Mesenchymal stem cell (in vitro differentiated cells and primary cell): ENCODE data around the gene CEP192.

Experiments
- DNase-seq: peaks from one replicate; pipeline ENCODE4 v3.0.0-alpha.2; 2013
- H2AFZ ChIP-seq: one replicate; pipeline ENCODE4 v1.6.1; 2013; ENCODE audit warnings: low read depth, mild to moderate bottlenecking, control low read depth, inconsistent platforms, low read length, moderate library complexity
- H2AK5ac ChIP-seq: 2 replicates; pipeline ENCODE4 v1.6.1; 2013; ENCODE audit warnings: low read length, moderate library complexity, mild to moderate bottlenecking, inconsistent platforms; ENCODE audit not compliant: severe bottlenecking
- H2BK120ac ChIP-seq: one replicate; pipeline ENCODE4 v1.6.1; 2013; ENCODE audit warnings: low read depth, mild to moderate bottlenecking, inconsistent platforms, low read length, moderate library complexity
- H2BK12ac ChIP-seq, 2 experiments: one replicate each; pipeline ENCODE4 v1.6.1; 2013; ENCODE audit warnings: inconsistent platforms in 2 of 2, low read length in 2 of 2, mild to moderate bottlenecking in 2 of 2, moderate library complexity in 2 of 2, control low read depth in 1 of 2
- H2BK15ac ChIP-seq: one replicate; pipeline ENCODE4 v1.6.1; 2013; ENCODE audit warnings: mild to moderate bottlenecking, low read depth, inconsistent platforms; ENCODE audit not compliant: poor library complexity, severe bottlenecking
- H2BK5ac ChIP-seq: 2 replicates; pipeline ENCODE4 v1.6.1; 2013; ENCODE audit warnings: low read depth, mild to moderate bottlenecking, low read length, control low read depth, inconsistent platforms; ENCODE audit not compliant: poor library complexity, severe bottlenecking
- H3K14ac ChIP-seq, 2 experiments: one replicate each; pipeline ENCODE4 v1.6.1; 2013; ENCODE audit warnings: inconsistent platforms in 2 of 2, low read length in 2 of 2, control low read depth in 1 of 2, mild to moderate bottlenecking in 1 of 2, moderate library complexity in 1 of 2
- H3K18ac ChIP-seq, 2 experiments: one replicate each; pipeline ENCODE4 v1.6.1; 2013; ENCODE audit warnings: inconsistent platforms in 2 of 2, low read length in 2 of 2, control low read depth in 1 of 2, low read depth in 1 of 2, mild to moderate bottlenecking in 1 of 2
- H3K23ac ChIP-seq, 2 experiments: one replicate each; pipeline ENCODE4 v1.6.1; 2013; ENCODE audit warnings: inconsistent platforms in 2 of 2, low read length in 2 of 2, mild to moderate bottlenecking in 2 of 2, moderate library complexity in 2 of 2, control low read depth in 1 of 2
- H3K27ac ChIP-seq: 2 replicates; pipeline ENCODE4 v1.5.1; 2013; ENCODE audit warnings: mild to moderate bottlenecking, moderate library complexity, low read length, control low read depth, inconsistent platforms; ENCODE audit not compliant: poor library complexity, severe bottlenecking
- H3K27me3 ChIP-seq, 2 experiments: 2 replicates each; pipeline versions ENCODE4 v1.6.1 to v1.7.0; 2013; ENCODE audit warnings: low read length in 2 of 2, mild to moderate bottlenecking in 2 of 2, moderate library complexity in 2 of 2, control low read depth in 1 of 2, inconsistent platforms in 1 of 2; ENCODE audit not compliant: control insufficient read depth in 1 of 2, insufficient read depth in 1 of 2
- H3K36me3 ChIP-seq, 2 experiments: 2 replicates each; pipeline versions ENCODE4 v1.6.1 to v1.7.0; 2013; ENCODE audit warnings: low read length in 2 of 2, control low read depth in 1 of 2, inconsistent platforms in 1 of 2, low read depth in 1 of 2, mild to moderate bottlenecking in 1 of 2; ENCODE audit not compliant: insufficient read depth in 2 of 2, control insufficient read depth in 1 of 2
- H3K4ac ChIP-seq, 2 experiments: one replicate each; pipeline ENCODE4 v1.6.1; 2013; ENCODE audit warnings: inconsistent platforms in 2 of 2, low read length in 2 of 2, mild to moderate bottlenecking in 2 of 2, moderate library complexity in 2 of 2, control low read depth in 1 of 2, low read depth in 1 of 2
- H3K4me1 ChIP-seq: 2 replicates; pipeline ENCODE4 v1.6.1; 2013; ENCODE audit warnings: low read depth, low read length, control low read depth; ENCODE audit not compliant: control insufficient read depth, insufficient read depth
- H3K4me2 ChIP-seq: 2 replicates; pipeline ENCODE4 v1.6.1; 2013; ENCODE audit warnings: low read length, mild to moderate bottlenecking, inconsistent platforms; ENCODE audit not compliant: poor library complexity, severe bottlenecking
- H3K4me3 ChIP-seq, 2 experiments: 2 replicates each; pipeline versions ENCODE4 v1.5.1 to v1.7.0; 2013; ENCODE audit warnings: low read length in 2 of 2, mild to moderate bottlenecking in 2 of 2, control low read depth in 1 of 2, low read depth in 1 of 2; ENCODE audit not compliant: insufficient read depth in 1 of 2
- H3K79me1 ChIP-seq: replicated peaks from 2 replicates; pipeline ENCODE4 v1.6.1; 2013; ENCODE audit warnings: mild to moderate bottlenecking, control low read depth, low read length, inconsistent platforms; ENCODE audit not compliant: poor library complexity, severe bottlenecking
- H3K9ac ChIP-seq: 2 replicates; pipeline ENCODE4 v1.7.0; 2013; ENCODE audit warnings: mild to moderate bottlenecking, low read length, moderate library complexity
- H3K9me3 ChIP-seq: 2 replicates; pipeline ENCODE4 v1.7.0; 2013; ENCODE audit warnings: mild to moderate bottlenecking, low read length; ENCODE audit not compliant: control insufficient read depth
- H4K8ac ChIP-seq: one replicate; pipeline ENCODE4 v1.6.1; 2013; ENCODE audit warnings: inconsistent platforms, mild to moderate bottlenecking, low read length, moderate library complexity
- H4K91ac ChIP-seq: one replicate; pipeline ENCODE4 v1.6.1; 2013; ENCODE audit warnings: mild to moderate bottlenecking, low read length, inconsistent platforms
- WGBS: methylation state at CpG from one replicate; pipeline ENCODE4 v1.1.7; 2013; ENCODE audit warnings: mixed read lengths; 5-methylcytosine and 5-hydroxymethylcytosine counted together

The CEP192 gene

DNA sequence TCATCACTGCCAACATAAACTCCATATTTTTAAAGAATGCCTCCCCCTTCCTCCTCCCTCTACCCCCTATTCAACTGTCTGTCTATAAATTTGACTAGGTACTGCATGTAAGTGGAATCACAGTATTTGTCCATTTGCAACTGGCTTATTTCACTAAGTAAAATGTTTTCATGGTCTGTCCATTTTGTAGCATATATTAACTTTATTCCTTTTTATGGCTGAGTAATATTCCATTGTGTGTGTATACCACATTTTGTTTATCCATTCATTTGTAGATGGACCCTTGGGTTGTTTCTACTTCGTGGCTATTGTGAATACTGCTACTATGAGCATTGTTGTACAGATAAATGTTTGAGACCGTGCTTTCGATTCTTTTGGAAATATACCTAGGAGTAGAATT lies 32.7 kb upstream of the CEP192 start:
- WGBS, result 82% methylated on average over 1 of the region's 3 CpGs

DNA sequence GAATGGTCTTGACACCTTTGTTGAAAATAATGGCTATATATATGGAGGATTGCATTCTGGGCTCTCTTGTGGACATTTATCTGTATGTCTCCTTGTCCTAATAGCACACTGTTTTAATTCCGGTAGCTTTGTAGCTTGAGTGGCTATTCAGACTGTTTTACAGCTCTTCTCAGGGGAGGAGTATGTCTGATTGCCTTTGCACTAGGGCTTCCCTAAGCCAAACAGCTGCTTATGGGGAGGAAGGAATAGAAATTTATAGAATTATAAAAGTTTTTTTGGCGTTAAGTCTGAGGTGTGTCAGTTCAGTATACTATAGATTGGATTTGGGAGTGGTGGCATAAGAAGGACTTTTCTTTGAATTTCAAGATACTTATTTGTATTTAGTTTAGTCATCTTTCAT lies 30.8 kb upstream of the CEP192 start:
- H4K91ac ChIP-seq, result no peak overlapping the region
- H3K79me1 ChIP-seq, result peaks cover 24% of the 10 kb centered on the region
- H2AFZ ChIP-seq, result no peak overlapping the region
- no peak for DNase-seq
- no peak overlapping the region for H3K14ac ChIP-seq
- 90% methylated on average over 2 of the region's 2 CpGs for WGBS
- no peak overlapping the region for H3K18ac ChIP-seq
- no peak overlapping the region for H2AK5ac ChIP-seq
- H3K23ac ChIP-seq, result no peak overlapping the region
- H2BK120ac ChIP-seq, result no peak overlapping the region
- H3K4me1 ChIP-seq, result peaks cover 2% of the 10 kb centered on the region
- no peak overlapping the region for H3K4me2 ChIP-seq
- peaks cover 13 to 51% of the 10 kb centered on the region in 2 experiments for H3K36me3 ChIP-seq
- no peak overlapping the region for H4K8ac ChIP-seq
- H3K9ac ChIP-seq, result no peak overlapping the region
- H3K27me3 ChIP-seq, result no peaks in the 10 kb centered on the region
- H3K9me3 ChIP-seq, result no peaks in the 10 kb centered on the region
- H2BK5ac ChIP-seq, result no peak overlapping the region
- H3K27ac ChIP-seq, result no peak overlapping the region
- H2BK12ac ChIP-seq, result no peak overlapping the region
- no peak overlapping the region for H3K4me3 ChIP-seq
- no peak overlapping the region for H2BK15ac ChIP-seq
- no peak overlapping the region for H3K4ac ChIP-seq

More for the DNA sequence above, 32.7 kb upstream of the CEP192 start:
- Histone ChIP-seq H3K23ac (no peak overlapping the region), H3K27me3 (no peaks in the 10 kb centered on the region), H4K8ac (no peak overlapping the region), H3K79me1 (peaks cover 26% of the 10 kb centered on the region), H2BK5ac (no peak overlapping the region), H3K9ac (no peak overlapping the region), H2AK5ac (no peak overlapping the region), H3K9me3 (no peaks in the 10 kb centered on the region), H3K18ac (no peak overlapping the region), H4K91ac (no peak overlapping the region), H3K36me3 (peaks cover 6 to 50% of the 10 kb centered on the region in 2 experiments), H3K4me1 (peaks cover 2% of the 10 kb centered on the region), H3K14ac (no peak overlapping the region), H3K4me3 (no peak overlapping the region), H2BK12ac (no peak overlapping the region), H3K4me2 (no peak overlapping the region), H3K27ac (no peak overlapping the region), H3K4ac (no peak overlapping the region), H2BK15ac (no peak overlapping the region), H2AFZ (no peak overlapping the region), H2BK120ac (no peak overlapping the region)
- DNase-seq, result no peak

GRCh38 chr18:12960853-12961397 lies 30.2 kb upstream of the CEP192 start:
- H3K4me3 ChIP-seq, result no peak overlapping the region
- H3K18ac ChIP-seq, result no peak overlapping the region
- H4K8ac ChIP-seq, result no peak overlapping the region
- H3K14ac ChIP-seq, result no peak overlapping the region
- H3K4me1 ChIP-seq, result peaks cover 2% of the 10 kb centered on the region
- 95% methylated on average over 6 of the region's 6 CpGs for WGBS
- no peak overlapping the region for H2BK15ac ChIP-seq
- H3K36me3 ChIP-seq, result peaks cover 13 to 52% of the 10 kb centered on the region in 2 experiments
- H3K79me1 ChIP-seq, result peaks cover 25% of the 10 kb centered on the region
- H2BK5ac ChIP-seq, result no peak overlapping the region
- no peaks in the 10 kb centered on the region for H3K9me3 ChIP-seq
- no peak overlapping the region for H3K4ac ChIP-seq
- no peaks in the 10 kb centered on the region for H3K27me3 ChIP-seq
- no peak for DNase-seq
- no peak overlapping the region for H3K27ac ChIP-seq
- no peak overlapping the region for H2BK120ac ChIP-seq
- H3K9ac ChIP-seq, result no peak overlapping the region
- no peak overlapping the region for H2AFZ ChIP-seq
- H3K4me2 ChIP-seq, result no peak overlapping the region
- no peak overlapping the region for H2BK12ac ChIP-seq
- H4K91ac ChIP-seq, result no peak overlapping the region
- H2AK5ac ChIP-seq, result no peak overlapping the region
- H3K23ac ChIP-seq, result no peak overlapping the region

GRCh38 chr18:12963069-12963468 lies 28.1 kb upstream of the CEP192 start:
- no peak overlapping the region for H3K14ac ChIP-seq
- H3K27ac ChIP-seq, result no peak overlapping the region
- no peaks in the 10 kb centered on the region for H3K9me3 ChIP-seq
- H3K4me3 ChIP-seq, result no peak overlapping the region
- no peaks in the 10 kb centered on the region for H3K27me3 ChIP-seq
- peaks cover 27% of the 10 kb centered on the region for H3K79me1 ChIP-seq
- no peak overlapping the region for H3K4ac ChIP-seq
- H2BK5ac ChIP-seq, result no peak overlapping the region
- no peak overlapping the region for H3K18ac ChIP-seq
- peaks cover 2% of the 10 kb centered on the region for H3K4me1 ChIP-seq
- no peak overlapping the region for H3K4me2 ChIP-seq
- no peak overlapping the region for H2AFZ ChIP-seq
- H2BK12ac ChIP-seq, result no peak overlapping the region
- WGBS, result 100% methylated on average over 1 of the region's 1 CpG
- no peak overlapping the region for H2BK15ac ChIP-seq
- no peak overlapping the region for H4K8ac ChIP-seq
- no peak overlapping the region for H3K9ac ChIP-seq
- H3K36me3 ChIP-seq, result peaks cover 12 to 60% of the 10 kb centered on the region in 2 experiments
- H2AK5ac ChIP-seq, result no peak overlapping the region
- H2BK120ac ChIP-seq, result no peak overlapping the region
- H3K23ac ChIP-seq, result no peak overlapping the region
- DNase-seq, result no peak
- H4K91ac ChIP-seq, result no peak overlapping the region
